HUES48 (cell line): Measurements from ENCODE around the gene LINC00632.

Experiments
- H3K27ac ChIP-seq: one replicate; pipeline ENCODE4 v1.7.0; 2013; ENCODE audit warnings: low read depth, low read length, inconsistent platforms
- H3K27me3 ChIP-seq: 2 replicates; pipeline ENCODE4 v1.6.1; 2013; ENCODE audit warnings: mild to moderate bottlenecking, low read length; ENCODE audit not compliant: control insufficient read depth, insufficient read depth
- H3K36me3 ChIP-seq: 2 replicates; pipeline ENCODE4 v1.6.1; 2013; ENCODE audit warnings: low read length; ENCODE audit not compliant: control insufficient read depth, insufficient read depth
- H3K4me1 ChIP-seq: 2 replicates; pipeline ENCODE4 v1.6.1; 2013; ENCODE audit warnings: mild to moderate bottlenecking, low read length; ENCODE audit not compliant: control insufficient read depth, insufficient read depth
- H3K4me3 ChIP-seq: 2 replicates; pipeline ENCODE4 v1.5.1; 2013; ENCODE audit warnings: mild to moderate bottlenecking, low read depth, low read length
- H3K9ac ChIP-seq: 2 replicates; pipeline ENCODE4 v1.6.1; 2013; ENCODE audit warnings: mild to moderate bottlenecking, low read depth, low read length, moderate library complexity
- H3K9me3 ChIP-seq: 2 replicates; pipeline ENCODE4 v1.6.1; 2013; ENCODE audit warnings: low read length; ENCODE audit not compliant: control insufficient read depth, insufficient read depth

LINC00632 gene

DNA sequence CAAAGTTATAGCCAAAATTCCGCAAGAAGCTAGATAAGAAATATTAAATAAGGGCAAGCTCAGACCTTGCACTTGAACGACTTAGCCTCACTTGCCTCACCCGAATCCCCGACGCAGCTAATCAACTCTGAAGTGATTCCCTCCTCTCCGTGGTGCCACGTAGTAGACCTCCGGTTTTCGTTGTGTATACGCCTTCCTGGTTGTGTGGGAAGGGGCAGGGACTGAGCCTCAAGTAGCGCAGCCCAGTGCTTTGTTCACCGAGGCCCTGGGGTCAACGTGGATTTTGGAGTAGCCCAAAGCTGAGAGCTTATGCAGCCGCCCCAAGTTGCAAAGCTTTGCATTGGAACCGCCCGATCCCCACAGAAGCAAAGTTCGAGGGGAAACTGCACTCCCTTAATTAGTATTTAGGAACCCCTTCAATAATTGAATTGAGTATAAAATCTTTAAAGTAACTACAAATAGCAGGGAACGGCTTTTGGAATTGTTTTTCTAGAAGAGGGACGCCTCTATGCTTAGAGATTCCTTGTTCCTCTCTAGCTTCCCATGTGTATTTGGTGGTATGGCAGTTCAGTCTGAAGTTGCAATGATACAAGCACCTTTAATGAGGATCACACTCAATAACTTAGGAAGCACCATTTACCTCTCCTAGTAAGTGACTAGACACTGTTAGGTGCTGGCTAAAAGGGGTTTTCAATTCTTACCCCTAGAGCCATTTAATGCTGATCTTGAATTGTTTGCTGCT is 55.7 kb downstream of the LINC00632 start:
- H3K4me1 ChIP-seq: peaks cover 6% of the 10 kb centered on the region; the same call in 1 of the 2 replicates
- H3K4me3 ChIP-seq: peak overlapping the region; percentile 77
- no peaks in the 10 kb centered on the region for H3K9me3 ChIP-seq
- peak overlapping the region; percentile 75 for H3K9ac ChIP-seq
- peaks cover 21% of the 10 kb centered on the region for H3K27me3 ChIP-seq
- H3K36me3 ChIP-seq: no peaks in the 10 kb centered on the region
- no peak overlapping the region for H3K27ac ChIP-seq

DNA sequence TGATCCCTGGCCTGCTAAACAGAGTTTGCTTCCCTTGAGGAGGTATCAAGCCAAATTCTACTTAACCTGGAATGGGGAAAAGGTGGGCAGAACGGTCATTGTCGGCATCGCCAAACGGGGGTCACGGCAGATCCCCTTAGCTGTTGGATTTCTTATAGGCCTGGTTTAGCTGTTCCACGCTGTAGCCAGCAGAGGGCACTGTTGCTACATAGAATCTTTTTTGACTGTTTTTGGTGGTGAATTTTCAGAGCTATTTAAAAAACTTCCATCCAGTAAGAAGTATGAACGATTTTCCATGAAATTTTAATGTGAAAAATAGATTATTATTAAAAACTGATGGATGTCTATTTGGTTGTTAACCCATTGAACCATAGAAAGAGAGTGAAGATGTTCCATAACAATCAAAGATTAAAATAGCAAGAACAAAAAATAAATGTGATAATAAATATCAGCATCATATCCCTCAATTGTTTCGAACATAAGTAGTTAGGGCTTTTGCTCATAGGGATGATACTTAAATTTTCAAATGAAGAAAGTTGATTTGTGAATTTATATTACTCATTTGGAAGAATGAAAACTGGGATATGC is 56.6 kb downstream of the LINC00632 start:
- no peak overlapping the region for H3K9ac ChIP-seq
- H3K27ac ChIP-seq: no peak overlapping the region
- H3K4me3 ChIP-seq: peak overlapping the region; percentile 77
- H3K36me3 ChIP-seq: no peaks in the 10 kb centered on the region
- H3K9me3 ChIP-seq: no peaks in the 10 kb centered on the region
- peaks cover 21% of the 10 kb centered on the region for H3K27me3 ChIP-seq
- H3K4me1 ChIP-seq: peaks cover 6% of the 10 kb centered on the region; the same call in 1 of the 2 replicates

DNA sequence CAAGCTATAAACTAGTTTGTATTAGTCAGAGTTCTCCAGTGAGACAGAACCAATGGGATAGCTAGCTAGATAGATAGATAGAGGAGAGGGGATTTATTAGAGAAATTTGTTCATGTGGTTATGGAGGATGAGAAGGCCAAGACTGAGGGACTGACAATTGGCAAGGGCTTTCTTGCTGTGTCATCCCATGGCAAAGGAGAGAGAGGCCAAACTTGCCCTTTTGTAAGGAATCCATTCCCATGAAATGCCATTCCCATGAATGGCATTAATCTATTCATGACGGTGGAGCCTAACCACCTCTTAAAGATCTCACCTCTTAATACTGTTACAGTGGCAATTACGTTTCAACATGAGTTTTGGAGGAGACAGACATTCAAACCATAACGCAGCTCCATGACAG is 58.1 kb downstream of the LINC00632 start:
- no peak overlapping the region for H3K4me3 ChIP-seq
- no peaks in the 10 kb centered on the region for H3K9me3 ChIP-seq
- H3K27me3 ChIP-seq: peaks cover 21% of the 10 kb centered on the region
- H3K9ac ChIP-seq: no peak overlapping the region
- no peak overlapping the region for H3K27ac ChIP-seq
- H3K4me1 ChIP-seq: peaks cover 6% of the 10 kb centered on the region; the same call in 1 of the 2 replicates
- no peaks in the 10 kb centered on the region for H3K36me3 ChIP-seq

DNA sequence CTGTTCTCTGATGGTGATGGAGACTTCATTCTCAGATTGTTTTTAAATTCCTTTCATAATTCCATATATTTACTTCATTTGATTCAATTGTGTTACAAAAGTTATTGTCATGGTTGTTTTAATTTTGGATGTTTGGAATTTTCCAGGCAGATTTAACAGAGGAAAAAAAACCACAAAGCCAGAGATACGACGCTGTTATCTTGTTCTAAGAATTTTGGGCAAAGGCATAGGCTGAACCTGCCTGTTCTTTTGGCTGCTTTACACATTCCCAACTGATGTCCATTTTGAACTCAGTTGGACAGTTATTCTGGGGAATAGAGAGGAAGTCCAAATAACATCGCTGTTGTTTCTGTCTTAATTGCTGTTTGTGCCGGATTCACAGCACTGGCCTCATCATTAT is 65.7 kb downstream of the LINC00632 start:
- H3K4me1 ChIP-seq: no peaks in the 10 kb centered on the region
- H3K4me3 ChIP-seq: no peak overlapping the region

DNA sequence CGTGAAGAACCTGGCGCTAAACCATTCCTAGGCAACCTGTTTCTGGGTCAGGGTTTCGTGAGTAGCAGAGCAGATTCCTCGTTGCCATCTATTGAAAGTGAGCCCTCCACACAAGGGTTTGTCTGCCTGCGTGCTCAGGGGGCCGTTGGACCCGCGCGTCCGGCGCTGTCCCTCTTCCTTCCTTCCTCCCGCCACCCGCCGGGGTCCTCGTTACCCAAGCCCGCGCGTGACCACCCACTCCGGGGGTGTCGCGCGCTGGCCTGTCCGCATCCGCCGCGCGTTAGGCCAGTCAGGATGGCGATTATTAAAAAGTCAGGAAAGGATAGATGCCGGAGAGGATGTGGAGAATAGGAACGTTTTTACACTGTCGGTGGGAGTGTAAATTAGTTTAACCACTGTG is 66.8 kb downstream of the LINC00632 start:
- H3K27me3 ChIP-seq: no peaks in the 10 kb centered on the region

More for the DNA sequence above, 65.7 kb downstream of the LINC00632 start:
- no peak overlapping the region for H3K9ac ChIP-seq
- H3K9me3 ChIP-seq: no peaks in the 10 kb centered on the region; the same call in 1 of the 2 replicates
- no peaks in the 10 kb centered on the region for H3K27me3 ChIP-seq
- H3K36me3 ChIP-seq: 0 out of 2 replicates have a peak, but pooled peaks cover 2% of the 10 kb centered on the region
- H3K27ac ChIP-seq: no peak overlapping the region

DNA sequence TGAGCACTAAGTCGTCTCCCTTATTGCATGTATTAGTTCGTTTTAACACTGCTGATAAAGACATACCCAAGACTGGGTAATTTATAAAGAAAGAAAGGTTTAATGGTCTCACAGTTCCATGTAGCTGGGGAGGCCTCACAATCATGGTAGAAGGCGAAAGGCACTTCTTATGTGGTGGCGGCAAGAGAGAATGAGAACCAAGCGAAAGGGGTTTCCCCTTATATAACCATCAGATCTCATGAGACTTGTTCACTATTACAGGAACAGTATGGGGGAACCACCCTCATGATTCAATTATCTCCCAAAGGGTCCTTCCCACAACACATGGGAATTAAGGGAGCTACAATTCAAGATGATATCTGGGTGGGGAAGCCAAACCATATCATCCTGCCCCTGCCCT is 85.1 kb downstream of the LINC00632 start:
- no peak overlapping the region for H3K4me3 ChIP-seq
- H3K36me3 ChIP-seq: no peaks in the 10 kb centered on the region
- H3K9me3 ChIP-seq: peaks cover 27% of the 10 kb centered on the region
- no peaks in the 10 kb centered on the region for H3K4me1 ChIP-seq
- H3K27me3 ChIP-seq: no peaks in the 10 kb centered on the region
- no peak overlapping the region for H3K27ac ChIP-seq
- H3K9ac ChIP-seq: no peak overlapping the region

More for the DNA sequence above, 66.8 kb downstream of the LINC00632 start:
- Histone ChIP-seq H3K4me1 (no peaks in the 10 kb centered on the region), H3K27ac (no peak overlapping the region), H3K9ac (no peak overlapping the region), H3K36me3 (0 out of 2 replicates have a peak, but pooled peaks cover 2% of the 10 kb centered on the region), H3K9me3 (no peaks in the 10 kb centered on the region; the same call in 1 of the 2 replicates), H3K4me3 (no peak overlapping the region)

DNA sequence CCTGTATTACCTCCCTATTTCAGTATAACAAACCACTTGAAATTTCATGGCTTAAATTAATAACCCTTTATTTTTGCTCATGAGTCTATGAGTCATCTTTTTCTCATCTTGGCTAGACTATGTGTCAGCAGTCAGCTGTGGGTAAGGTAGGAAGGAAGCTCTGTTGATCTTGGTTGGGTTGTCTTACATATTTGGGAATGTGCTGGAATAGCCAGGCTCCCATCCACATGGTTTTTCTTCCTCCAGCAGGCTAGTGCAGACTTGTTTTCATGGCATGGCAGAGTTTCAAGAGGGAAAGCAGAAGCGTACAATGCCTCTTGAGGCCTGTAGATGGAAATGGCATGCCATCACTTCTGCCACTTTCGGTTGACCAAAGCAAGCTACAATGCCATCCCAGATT is 89.7 kb downstream of the LINC00632 start:
- no peak overlapping the region for H3K4me3 ChIP-seq
- H3K9me3 ChIP-seq: peaks cover 32% of the 10 kb centered on the region

DNA sequence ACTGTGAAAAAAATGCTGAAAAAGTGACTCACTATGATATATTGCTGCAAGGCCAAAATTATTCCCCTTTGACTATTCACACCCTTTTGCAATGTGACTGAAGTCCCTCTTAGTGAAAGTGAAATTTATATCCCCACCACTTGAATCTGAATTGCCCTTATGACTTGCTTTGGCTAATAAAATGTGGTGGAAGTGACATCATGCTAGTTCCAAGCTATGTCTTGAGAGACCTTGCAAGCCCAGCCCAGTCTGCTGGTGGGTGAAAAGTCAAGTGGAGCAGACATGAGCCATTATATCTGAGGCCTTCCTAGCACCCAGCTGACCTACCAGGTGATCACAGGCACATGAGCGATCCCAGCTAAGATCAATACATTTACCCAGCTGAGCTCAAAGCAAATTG is 94.7 kb downstream of the LINC00632 start:
- H3K27ac ChIP-seq: no peak overlapping the region
- no peaks in the 10 kb centered on the region for H3K36me3 ChIP-seq
- H3K9ac ChIP-seq: no peak overlapping the region
- no peak overlapping the region for H3K4me3 ChIP-seq
- peaks cover 22% of the 10 kb centered on the region for H3K9me3 ChIP-seq
- no peaks in the 10 kb centered on the region for H3K4me1 ChIP-seq
- no peaks in the 10 kb centered on the region for H3K27me3 ChIP-seq

More for the DNA sequence above, 89.7 kb downstream of the LINC00632 start:
- Histone ChIP-seq H3K4me1 (no peaks in the 10 kb centered on the region), H3K27ac (no peak overlapping the region), H3K36me3 (no peaks in the 10 kb centered on the region), H3K9ac (no peak overlapping the region), H3K27me3 (no peaks in the 10 kb centered on the region)

DNA sequence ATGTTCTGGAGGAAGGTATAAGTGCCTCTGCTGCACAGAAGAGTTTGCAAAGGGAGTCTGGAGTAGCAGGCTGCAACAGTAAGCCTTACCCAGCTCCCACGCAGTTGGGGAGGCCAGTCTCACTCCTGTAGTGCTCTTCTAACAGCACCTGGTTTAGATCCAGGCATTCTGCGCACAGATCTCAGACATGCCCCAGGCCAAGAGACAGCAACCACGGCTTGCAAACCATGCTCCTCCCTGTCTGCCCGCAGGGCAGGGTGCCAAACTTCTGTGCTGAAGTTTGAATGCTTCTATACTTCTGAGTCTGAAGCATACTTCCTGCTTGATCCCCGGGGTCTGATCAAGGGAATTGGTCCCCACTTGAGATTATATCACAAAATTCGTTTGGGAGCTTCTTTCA is 106.3 kb downstream of the LINC00632 start:
- Histone ChIP-seq H3K9me3 (peaks cover 39% of the 10 kb centered on the region), H3K9ac (no peak overlapping the region), H3K27me3 (no peaks in the 10 kb centered on the region), H3K27ac (no peak overlapping the region), H3K4me1 (peaks cover 7% of the 10 kb centered on the region; the same call in 1 of the 2 replicates), H3K36me3 (no peaks in the 10 kb centered on the region), H3K4me3 (no peak overlapping the region)

DNA sequence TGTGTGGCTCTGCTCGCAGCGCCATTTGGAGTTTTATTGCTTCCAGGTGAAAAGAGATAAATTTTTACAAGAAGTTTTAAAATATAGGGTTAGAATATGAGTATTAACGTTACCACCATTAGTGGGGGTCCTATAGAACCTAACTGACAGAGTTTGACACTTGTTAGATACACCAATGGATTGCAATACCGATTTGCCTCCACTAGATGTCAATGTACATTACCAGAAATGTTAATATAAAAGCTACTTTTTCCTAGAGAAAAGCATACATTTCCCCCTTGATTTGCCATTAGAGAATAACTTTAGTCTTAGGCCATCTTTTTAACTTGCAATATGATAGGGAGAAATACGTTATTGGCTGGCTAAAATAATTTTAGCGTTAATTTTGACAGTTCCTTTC is 108.4 kb downstream of the LINC00632 start:
- Histone ChIP-seq H3K4me3 (no peak overlapping the region), H3K9ac (no peak overlapping the region), H3K27me3 (no peaks in the 10 kb centered on the region), H3K9me3 (peaks cover 21% of the 10 kb centered on the region), H3K27ac (no peak overlapping the region), H3K36me3 (no peaks in the 10 kb centered on the region), H3K4me1 (peaks cover 19% of the 10 kb centered on the region)

DNA sequence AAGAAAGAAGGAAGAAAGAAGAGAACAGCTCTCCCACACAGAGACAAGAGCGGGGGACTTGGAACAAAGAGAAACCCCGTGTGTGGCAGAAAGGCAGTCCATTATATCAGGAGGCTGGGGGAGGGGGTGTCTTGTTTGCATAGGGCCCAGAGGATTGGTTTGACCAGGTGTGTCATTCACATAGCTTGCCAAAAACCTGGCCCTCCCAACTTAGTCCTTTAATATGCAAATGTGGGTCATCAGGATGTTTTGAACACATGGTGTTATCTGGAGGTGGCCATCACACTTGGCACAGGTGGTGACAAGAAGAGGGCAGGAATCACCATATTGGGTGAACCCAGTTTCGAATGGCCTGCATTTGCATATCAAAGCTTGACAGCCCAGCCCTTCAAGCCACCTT is 111.7 kb downstream of the LINC00632 start:
- Histone ChIP-seq H3K4me3 (peak overlapping the region; percentile 45), H3K27ac (no peak overlapping the region), H3K36me3 (no peaks in the 10 kb centered on the region), H3K27me3 (no peaks in the 10 kb centered on the region), H3K9me3 (peaks cover 20% of the 10 kb centered on the region), H3K9ac (peak overlapping the region; percentile 51), H3K4me1 (peaks cover 19% of the 10 kb centered on the region)
